ENCODE data around the gene NUP62.
"Not testable (repeated sequence)": the region's sequence is repeated elsewhere in the genome, so short reads cannot be mapped to it uniquely, and the experiment has no call there.

Gene NUP62

GRCh38 chr19:49925486-49925885 lies 3.8 kb downstream of the NUP62 start:
- DNase-seq (ENCODE audit: low spot score) = no peak

- not testable (repeated sequence) for DNase-seq (ENCODE audit: low spot score)
Measured at GRCh38 chr19:49924881-49925210, 4.5 kb downstream of the NUP62 start.

- DNase-seq (ENCODE audit: low spot score) = no peak
Measured at GRCh38 chr19:49924004-49924880, 5.1 kb downstream of the NUP62 start.

- no peak for DNase-seq (ENCODE audit: low spot score)
Measured at GRCh38 chr19:49923055-49924003, 6.0 kb downstream of the NUP62 start.

- DNase-seq (ENCODE audit: low spot score) = no peak
Measured at GRCh38 chr19:49921871-49922795, 7.2 kb downstream of the NUP62 start.

- no peak for DNase-seq (ENCODE audit: low spot score)
Measured at GRCh38 chr19:49920624-49921363, 8.5 kb downstream of the NUP62 start.

- no peak for DNase-seq (ENCODE audit: low spot score)
Measured at GRCh38 chr19:49918089-49918488, 11.2 kb downstream of the NUP62 start.

- DNase-seq (ENCODE audit: low spot score) = no peak
Measured at GRCh38 chr19:49916839-49917733, 12.2 kb downstream of the NUP62 start.

GRCh38 chr19:49915271-49915670 lies 14.0 kb downstream of the NUP62 start:
- DNase-seq (ENCODE audit: low spot score) = no peak

- DNase-seq (ENCODE audit: low spot score) = no peak
Measured at GRCh38 chr19:49913720-49914119, 15.6 kb downstream of the NUP62 start.

- DNase-seq (ENCODE audit: low spot score) = no peak
Measured at GRCh38 chr19:49912965-49913685, 16.2 kb downstream of the NUP62 start.

- DNase-seq (ENCODE audit: low spot score) = peak; percentile 37
Measured at GRCh38 chr19:49911381-49912145, 17.7 kb downstream of the NUP62 start.

GRCh38 chr19:49910179-49910578 lies 19.1 kb downstream of the NUP62 start:
- no peak for DNase-seq (ENCODE audit: low spot score)

GRCh38 chr19:49908480-49909420 lies 20.6 kb downstream of the NUP62 start:
- no peak for DNase-seq (ENCODE audit: low spot score)

- DNase-seq (ENCODE audit: low spot score) = no peak
Measured at GRCh38 chr19:49907745-49908446, 21.4 kb downstream of the NUP62 start.

- no peak for DNase-seq (ENCODE audit: low spot score)
Measured at GRCh38 chr19:49906879-49907564, 22.3 kb downstream of the NUP62 start.

Measured in CD4-positive, alpha-beta T cell treated with Interleukin-2 at 100 ng/mL for 4 hours (primary cell).